ENCODE measurements around the gene KLK12. TPM values are rescaled to one million over a fixed set of nuclear protein-coding genes. Genes with fewer than 3 reads are reported as not detected.

Gene KLK12
- total RNA-seq, 4 donors from 2014 or later, result 1.4 to 4.7 TPM; not detected in 2

DNA sequence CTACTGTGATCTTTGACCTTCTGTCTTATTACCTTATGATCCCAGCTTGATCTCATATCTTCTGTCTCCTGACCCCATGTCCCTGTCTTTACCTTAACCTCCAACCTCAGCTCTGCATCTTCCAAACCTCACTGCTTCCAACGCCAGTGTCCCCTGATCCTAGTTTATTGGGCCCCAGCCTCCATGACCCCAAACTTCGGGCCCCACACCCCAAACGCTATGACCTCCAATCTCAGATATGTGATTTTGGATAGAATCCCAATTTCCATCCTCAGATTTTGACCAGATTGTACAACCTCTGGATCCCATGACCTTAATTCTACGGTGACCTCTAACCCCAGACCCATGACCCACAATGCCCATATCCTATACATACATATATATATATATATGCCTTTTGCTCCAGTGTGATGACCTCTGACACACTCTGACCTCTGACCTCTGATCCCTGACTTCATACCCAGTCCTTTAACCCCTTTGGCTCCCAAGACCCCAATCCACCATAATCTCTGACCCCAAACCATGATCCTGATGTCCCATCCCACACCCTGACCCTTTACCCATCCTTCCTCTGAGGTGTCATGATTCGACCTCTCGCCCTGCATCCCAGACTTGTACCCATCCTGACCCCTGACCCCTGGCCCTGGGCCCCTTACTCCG is 3.5 kb downstream of the KLK12 start:
- DNase-seq, result no peak
- Histone ChIP-seq H3K27ac (no peak overlapping the region), H3K4me1 (no peaks in the 10 kb centered on the region), H3K36me3 (no peaks in the 10 kb centered on the region), H3K9me3 (no peaks in the 10 kb centered on the region), H3K4me3 (no peak overlapping the region), H3K27me3 (no peaks in the 10 kb centered on the region)
- TF ChIP-seq POLR2A (IDR thresholded peaks at IDR 0.05) (no peak), CTCF (IDR thresholded peaks at IDR 0.05) (no peak)

DNA sequence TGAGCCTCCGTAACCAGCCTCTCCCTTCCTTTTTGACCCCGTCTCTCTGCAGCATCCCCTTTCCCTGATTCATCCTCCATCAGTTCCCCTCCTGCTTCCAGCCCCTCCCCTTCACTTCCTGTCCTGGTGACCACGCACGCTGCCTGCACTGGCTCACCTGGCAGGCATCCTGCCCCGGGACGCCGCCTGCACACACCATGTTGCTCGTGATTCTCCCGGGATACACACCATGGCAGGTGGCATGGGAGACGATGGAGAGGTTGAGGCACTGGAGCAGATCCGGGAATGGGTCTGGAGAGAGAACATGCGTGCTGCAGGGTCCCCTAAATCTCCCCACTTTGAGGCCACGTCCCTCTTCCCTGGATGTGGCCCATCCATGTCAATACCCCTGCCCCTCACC is 4.2 kb downstream of the KLK12 start:
- H3K36me3 ChIP-seq, result no peaks in the 10 kb centered on the region
- no peaks in the 10 kb centered on the region for H3K4me1 ChIP-seq
- no peak for DNase-seq
- H3K27ac ChIP-seq, result no peak overlapping the region
- no peaks in the 10 kb centered on the region for H3K27me3 ChIP-seq
- H3K9me3 ChIP-seq, result no peaks in the 10 kb centered on the region
- no peak overlapping the region for H3K4me3 ChIP-seq
- TF ChIP-seq POLR2A (IDR thresholded peaks at IDR 0.05) (no peak), CTCF (IDR thresholded peaks at IDR 0.05) (no peak)

GRCh38 chr19:51029718-51030117 is 5.1 kb downstream of the KLK12 start:
- H3K4me3 ChIP-seq, result no peak overlapping the region
- no peaks in the 10 kb centered on the region for H3K9me3 ChIP-seq
- no peak for TF ChIP-seq POLR2A (IDR thresholded peaks at IDR 0.05)
- TF ChIP-seq CTCF (IDR thresholded peaks at IDR 0.05), result no peak
- no peak overlapping the region for H3K27ac ChIP-seq
- DNase-seq, result no peak
- H3K27me3 ChIP-seq, result no peaks in the 10 kb centered on the region
- no peaks in the 10 kb centered on the region for H3K36me3 ChIP-seq
- no peaks in the 10 kb centered on the region for H3K4me1 ChIP-seq

DNA sequence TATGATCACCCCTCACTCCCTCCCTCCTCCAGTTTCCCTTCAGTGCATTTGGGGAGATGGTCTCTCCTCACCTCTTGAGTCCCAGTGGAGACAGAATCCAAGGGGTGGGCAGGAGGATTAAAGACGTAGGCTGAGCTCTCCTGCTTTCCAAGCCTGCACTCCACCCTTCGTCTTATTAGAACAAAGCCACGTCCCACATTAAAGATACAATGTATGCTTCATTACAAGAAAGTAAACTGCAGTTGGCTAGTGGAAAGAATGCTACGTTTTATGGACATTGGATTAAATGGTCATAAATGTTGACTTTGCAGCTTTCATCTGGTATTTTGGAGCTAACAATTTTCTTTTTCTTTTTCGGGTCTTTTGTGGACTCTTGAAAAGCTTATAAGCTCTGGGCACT is 6.9 kb downstream of the KLK12 start:
- Histone ChIP-seq H3K36me3 (no peaks in the 10 kb centered on the region), H3K4me1 (no peaks in the 10 kb centered on the region), H3K9me3 (no peaks in the 10 kb centered on the region), H3K4me3 (no peak overlapping the region), H3K27me3 (no peaks in the 10 kb centered on the region), H3K27ac (no peak overlapping the region)
- TF ChIP-seq CTCF (IDR thresholded peaks at IDR 0.05) (no peak), POLR2A (IDR thresholded peaks at IDR 0.05) (no peak)
- no peak for DNase-seq

DNA sequence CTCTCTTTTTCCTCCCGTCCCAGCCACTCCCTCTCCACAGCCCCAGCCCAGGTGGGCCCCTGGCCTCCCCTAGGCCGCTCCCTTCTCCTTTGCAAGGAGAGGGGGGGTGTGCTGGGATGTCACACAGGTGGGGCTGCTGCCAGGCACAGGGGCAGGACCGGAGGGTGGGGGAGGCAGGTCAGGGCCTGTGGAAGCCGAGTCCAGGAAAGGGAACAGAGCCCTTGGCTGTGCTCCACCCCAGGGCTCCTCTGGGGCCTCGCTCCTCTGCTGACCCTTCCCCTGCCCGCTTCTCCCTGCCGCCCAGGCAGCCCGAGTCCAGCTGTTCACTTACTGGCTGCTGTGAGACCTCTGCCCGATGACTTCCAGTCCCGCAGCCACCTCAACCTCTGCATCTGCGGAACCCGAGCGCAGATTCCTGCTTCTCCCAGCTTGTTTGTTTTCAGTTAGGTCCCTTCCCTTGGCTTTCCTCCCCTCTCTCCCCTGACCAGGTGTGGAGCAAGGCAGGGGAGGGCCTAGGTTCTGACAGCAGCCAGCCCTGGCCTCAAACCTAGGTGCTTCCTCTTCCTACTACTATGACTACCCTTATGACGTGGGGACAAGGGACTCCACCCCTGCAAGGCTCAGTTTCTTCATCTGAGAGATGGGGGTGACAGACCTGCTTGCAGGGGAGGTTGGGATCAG is 7.5 kb downstream of the KLK12 start:
- DNase-seq, result no peak
- Histone ChIP-seq H3K27ac (no peak overlapping the region), H3K4me1 (no peaks in the 10 kb centered on the region), H3K9me3 (no peaks in the 10 kb centered on the region), H3K36me3 (no peaks in the 10 kb centered on the region), H3K27me3 (no peaks in the 10 kb centered on the region), H3K4me3 (no peak overlapping the region)
- no peak for TF ChIP-seq POLR2A (IDR thresholded peaks at IDR 0.05)
- TF ChIP-seq CTCF (IDR thresholded peaks at IDR 0.05), result no peak
